Measurements from ENCODE around the gene CHST9. TPM values are rescaled to one million over a fixed set of nuclear protein-coding genes. Genes with fewer than 3 reads are reported as not detected.

Gene CHST9
- total RNA-seq, 1 experiment from 2014 or later, result 0.07 TPM

- Histone ChIP-seq H3K4me3 (no peak overlapping the region), H3F3A (ENCODE audit: insufficient read depth, low read depth) (peaks cover 5% of the 10 kb centered on the region; the same call in 1 of the 2 replicates), H3K27ac (no peak overlapping the region), H3K27me3 (ENCODE audit: insufficient read depth, low read depth) (no peaks in the 10 kb centered on the region), H3K9me2 (ENCODE audit: insufficient read depth) (no peaks in the 10 kb centered on the region), H2AFZ (no peak overlapping the region), H3K36me3 (ENCODE audit: low read depth) (no peaks in the 10 kb centered on the region), H3K9me3 (ENCODE audit: insufficient read depth, low read depth) (no peaks in the 10 kb centered on the region), H3K79me2 (ENCODE audit: low read depth) (no peaks in the 10 kb centered on the region), H3K4me1 (replicated peaks; ENCODE audit: insufficient read depth) (0 out of 2 replicates have a peak, but pooled peaks cover 8% of the 10 kb centered on the region), H4K20me1 (ENCODE audit: insufficient read depth) (no peaks in the 10 kb centered on the region), H3K4me2 (no peak overlapping the region)
- TF ChIP-seq EZH2 (IDR thresholded peaks at IDR 0.05; ENCODE audit: low read depth) (no peak), CTCF (conservative IDR thresholded peaks at IDR 0.05) (no peak)
- intact Hi-C loops (cut with micrococcal nuclease; ENCODE audit: unreplicated experiment), result no loop called here
- no TSS peak for BruUV-seq (replicated peaks)
- ChIA-PET POLR2A (ENCODE audit: unreplicated experiment) (no interaction called here), CTCF (no interaction called here)
- DNase-seq, result no peak
Measured at GRCh38 chr18:27061488-27062095, 123.5 kb downstream of the CHST9 start.

GRCh38 chr18:27057519-27058234 lies 127.4 kb downstream of the CHST9 start:
- H3K4me1 ChIP-seq (replicated peaks; ENCODE audit: insufficient read depth), result no peaks in the 10 kb centered on the region
- H4K20me1 ChIP-seq (ENCODE audit: insufficient read depth), result no peaks in the 10 kb centered on the region
- H3K4me2 ChIP-seq, result no peak overlapping the region
- H3F3A ChIP-seq (ENCODE audit: insufficient read depth, low read depth), result peaks cover 5% of the 10 kb centered on the region; the same call in 1 of the 2 replicates
- ChIA-PET CTCF (no interaction called here), POLR2A (ENCODE audit: unreplicated experiment) (no interaction called here)
- no TSS peak for BruUV-seq (replicated peaks)
- no peak for TF ChIP-seq CTCF (conservative IDR thresholded peaks at IDR 0.05)
- no peak for TF ChIP-seq EZH2 (IDR thresholded peaks at IDR 0.05; ENCODE audit: low read depth)
- H3K9me3 ChIP-seq (ENCODE audit: insufficient read depth, low read depth), result no peaks in the 10 kb centered on the region
- no peaks in the 10 kb centered on the region for H3K36me3 ChIP-seq (ENCODE audit: low read depth)
- DNase-seq, result no peak
- H3K9me2 ChIP-seq (ENCODE audit: insufficient read depth), result no peaks in the 10 kb centered on the region
- H3K4me3 ChIP-seq, result no peak overlapping the region
- intact Hi-C loops (cut with micrococcal nuclease; ENCODE audit: unreplicated experiment), result no loop called here
- H3K27me3 ChIP-seq (ENCODE audit: insufficient read depth, low read depth), result no peaks in the 10 kb centered on the region
- no peaks in the 10 kb centered on the region for H3K79me2 ChIP-seq (ENCODE audit: low read depth)
- no peak overlapping the region for H2AFZ ChIP-seq
- H3K27ac ChIP-seq, result no peak overlapping the region

GRCh38 chr18:27054926-27055325 lies 130.2 kb downstream of the CHST9 start:
- ChIA-PET POLR2A (ENCODE audit: unreplicated experiment) (no interaction called here), CTCF (no interaction called here)
- H3K27ac ChIP-seq, result no peak overlapping the region
- H3K9me3 ChIP-seq (ENCODE audit: insufficient read depth, low read depth), result no peaks in the 10 kb centered on the region
- H4K20me1 ChIP-seq (ENCODE audit: insufficient read depth), result no peaks in the 10 kb centered on the region
- intact Hi-C loops (cut with micrococcal nuclease; ENCODE audit: unreplicated experiment), result no loop called here
- H3F3A ChIP-seq (ENCODE audit: insufficient read depth, low read depth), result no peaks in the 10 kb centered on the region
- H3K9me2 ChIP-seq (ENCODE audit: insufficient read depth), result no peaks in the 10 kb centered on the region
- no peak for DNase-seq
- H3K36me3 ChIP-seq (ENCODE audit: low read depth), result no peaks in the 10 kb centered on the region
- TF ChIP-seq CTCF (conservative IDR thresholded peaks at IDR 0.05) (no peak), EZH2 (IDR thresholded peaks at IDR 0.05; ENCODE audit: low read depth) (no peak)
- no peaks in the 10 kb centered on the region for H3K79me2 ChIP-seq (ENCODE audit: low read depth)
- no TSS peak for BruUV-seq (replicated peaks)
- H2AFZ ChIP-seq, result no peak overlapping the region
- no peaks in the 10 kb centered on the region for H3K4me1 ChIP-seq (replicated peaks; ENCODE audit: insufficient read depth)
- no peak overlapping the region for H3K4me3 ChIP-seq
- H3K27me3 ChIP-seq (ENCODE audit: insufficient read depth, low read depth), result no peaks in the 10 kb centered on the region
- H3K4me2 ChIP-seq, result no peak overlapping the region

Data from PC-9 (cell line).